A673 (cell line): ENCODE data around the gene TTLL12.

Experiments used
- CTCF ChIP-seq: fragments of 300-800, 200-600 bp; sonication (generic); conservative IDR thresholded peaks from 2 replicates; pipeline ENCODE4 v1.5.1; 2017; ENCODE audit warnings: low read depth, mild to moderate bottlenecking, antibody characterized with exemption, low read length, moderate library complexity, mixed read lengths
- EZH2 ChIP-seq: fragments of 200-600 bp; sonication (generic); IDR thresholded peaks from 2 replicates; pipeline ENCODE4 v1.6.1; 2017; ENCODE audit warnings: borderline replicate concordance, low read depth, mild to moderate bottlenecking, mixed read lengths, antibody characterized with exemption, low read length; ENCODE audit not compliant: poor library complexity, severe bottlenecking

GRCh38 chr22:43211941-43212433, 25.1 kb upstream of the TTLL12 start:
- TF ChIP-seq CTCF: no peak
- TF ChIP-seq EZH2: no peak
